H9 (cell line): ENCODE data around the gene TCF4. TPM values are rescaled to one million over a fixed set of nuclear protein-coding genes. Genes with fewer than 3 reads are reported as not detected.

Experiments
- DNase-seq: peaks from one replicate; pipeline ENCODE4 v3.0.0-alpha.2; 2017
- H2AFZ ChIP-seq: one replicate; pipeline ENCODE4 v1.6.1; 2013; ENCODE audit warnings: mild to moderate bottlenecking, low read length, control low read depth, moderate library complexity
- H2AK5ac ChIP-seq: 2 replicates; pipeline ENCODE4 v1.6.1; 2013; ENCODE audit warnings: low read length, control low read depth, mixed read lengths; ENCODE audit not compliant: insufficient read length
- H2BK120ac ChIP-seq: one replicate; pipeline ENCODE4 v1.6.1; 2013; ENCODE audit warnings: low read depth, mild to moderate bottlenecking, low read length, control low read depth, inconsistent platforms; ENCODE audit not compliant: poor library complexity, severe bottlenecking
- H2BK12ac ChIP-seq: 2 replicates; pipeline ENCODE4 v1.6.1; 2013; ENCODE audit warnings: low read length, control low read depth, mixed read lengths, low read depth; ENCODE audit not compliant: insufficient read length
- H2BK15ac ChIP-seq: 2 replicates; pipeline ENCODE4 v1.6.1; 2013; ENCODE audit warnings: low read depth, low read length, control low read depth
- H2BK20ac ChIP-seq: one replicate; pipeline ENCODE4 v1.6.1; 2013; ENCODE audit warnings: low read depth, mild to moderate bottlenecking, low read length, control low read depth, inconsistent platforms; ENCODE audit not compliant: poor library complexity, severe bottlenecking
- H2BK5ac ChIP-seq: 2 replicates; pipeline ENCODE4 v1.6.1; 2013; ENCODE audit warnings: low read length, control low read depth, mixed read lengths; ENCODE audit not compliant: insufficient read length
- H3K14ac ChIP-seq: 2 replicates; pipeline ENCODE4 v1.6.1; 2013; ENCODE audit warnings: low read length, control low read depth; ENCODE audit not compliant: insufficient read depth
- H3K18ac ChIP-seq: 2 replicates; pipeline ENCODE4 v1.6.1; 2013; ENCODE audit warnings: low read depth, mild to moderate bottlenecking, mixed read lengths, low read length, control low read depth; ENCODE audit not compliant: insufficient read length
- H3K23ac ChIP-seq: 2 replicates; pipeline ENCODE4 v1.6.1; 2013; ENCODE audit warnings: low read length, control low read depth, mixed read lengths, low read depth; ENCODE audit not compliant: insufficient read length
- H3K23me2 ChIP-seq: 2 replicates; pipeline ENCODE4 v1.6.1; 2013; ENCODE audit warnings: low read depth, mild to moderate bottlenecking, mixed read lengths, low read length, control low read depth; ENCODE audit not compliant: insufficient read length, poor library complexity, severe bottlenecking
- H3K27ac ChIP-seq: 2 replicates; pipeline ENCODE4 v1.5.1; 2013; ENCODE audit warnings: low read length, control low read depth, mixed read lengths, low read depth; ENCODE audit not compliant: insufficient read length
- H3K27me3 ChIP-seq: 2 replicates; pipeline ENCODE4 v1.6.1; 2013; ENCODE audit warnings: low read length, control low read depth, inconsistent platforms; ENCODE audit not compliant: insufficient read depth
- H3K4ac ChIP-seq: 2 replicates; pipeline ENCODE4 v1.6.1; 2013; ENCODE audit warnings: low read depth, mild to moderate bottlenecking, control low read depth, inconsistent platforms, low read length, moderate library complexity
- H3K4me1 ChIP-seq: 2 replicates; pipeline ENCODE4 v1.6.1; 2013; ENCODE audit warnings: low read length, control low read depth, inconsistent platforms; ENCODE audit not compliant: insufficient read depth
- H3K4me2 ChIP-seq: 2 replicates; pipeline ENCODE4 v1.6.1; 2013; ENCODE audit warnings: low read length, control low read depth, mixed read lengths; ENCODE audit not compliant: insufficient read length, insufficient read depth
- H3K56ac ChIP-seq: 2 replicates; pipeline ENCODE4 v1.6.1; 2013; ENCODE audit warnings: low read depth, mild to moderate bottlenecking, mixed read lengths, low read length, control low read depth; ENCODE audit not compliant: insufficient read length
- H3K79me1 ChIP-seq: 2 replicates; pipeline ENCODE4 v1.6.1; 2013; ENCODE audit warnings: low read depth, mild to moderate bottlenecking, moderate library complexity, low read length, control low read depth, inconsistent platforms; ENCODE audit not compliant: insufficient read depth, poor library complexity, severe bottlenecking
- H3K79me2 ChIP-seq: 2 replicates; pipeline ENCODE4 v1.6.1; 2013; ENCODE audit warnings: low read length, control low read depth, inconsistent platforms; ENCODE audit not compliant: insufficient read depth
- H3K9ac ChIP-seq: 2 replicates; pipeline ENCODE4 v1.6.1; 2013; ENCODE audit warnings: low read length, control low read depth, mixed read lengths; ENCODE audit not compliant: insufficient read length; ENCODE audit errors: extremely low read depth
- H3K9me3 ChIP-seq: one replicate; pipeline ENCODE4 v1.6.1; 2013; ENCODE audit warnings: low read depth, low read length, inconsistent platforms; ENCODE audit not compliant: control insufficient read depth
- H3T11ph ChIP-seq: one replicate; pipeline ENCODE4 v1.6.1; 2013; ENCODE audit warnings: mild to moderate bottlenecking, low read length, control low read depth, inconsistent platforms
- H4K20me1 ChIP-seq: one replicate; pipeline ENCODE4 v1.6.1; 2013; ENCODE audit not compliant: control insufficient read depth, insufficient read length, insufficient read depth
- H4K5ac ChIP-seq: 2 replicates; pipeline ENCODE4 v1.6.1; 2013; ENCODE audit warnings: low read depth, mild to moderate bottlenecking, mixed read lengths, low read length, control low read depth; ENCODE audit not compliant: insufficient read length
- H4K8ac ChIP-seq: replicated peaks from 2 replicates; pipeline ENCODE4 v1.6.1; 2013; ENCODE audit warnings: low read length, control low read depth, mixed read lengths, low read depth; ENCODE audit not compliant: insufficient read length
- H4K91ac ChIP-seq: 2 replicates; pipeline ENCODE4 v1.6.1; 2013; ENCODE audit warnings: low read depth, mild to moderate bottlenecking, moderate library complexity, mixed read lengths, low read length, control low read depth; ENCODE audit not compliant: insufficient read length
- H3K27ac Mint-ChIP-seq, 3 experiments: 2 replicates in 2 of 3; 3 replicates in 1 of 3; pipeline ENCODE4 v1.8.0; 2020 to 2021; ENCODE audit warnings: mixed read lengths in 3 of 3, mild to moderate bottlenecking in 1 of 3, moderate library complexity in 1 of 3
- H3K27me3 Mint-ChIP-seq: 2 replicates; pipeline ENCODE4 v1.8.0; 2021; ENCODE audit warnings: low read depth, mild to moderate bottlenecking, moderate library complexity, mixed read lengths
- H3K36me3 Mint-ChIP-seq, 3 experiments: 2 replicates in 2 of 3; 3 replicates in 1 of 3; pipeline ENCODE4 v1.8.0; 2020 to 2021; ENCODE audit warnings: low read depth in 3 of 3, mixed read lengths in 3 of 3; ENCODE audit not compliant: insufficient read depth in 1 of 3
- H3K4me1 Mint-ChIP-seq, 2 experiments: 2 replicates each; pipeline ENCODE4 v1.8.0; 2020; ENCODE audit warnings: mixed read lengths in 2 of 2
- H3K4me3 Mint-ChIP-seq, 2 experiments: 2 replicates in 1 of 2; 3 replicates in 1 of 2; pipeline ENCODE4 v1.8.0; 2020 to 2021; ENCODE audit warnings: mild to moderate bottlenecking in 2 of 2, mixed read lengths in 2 of 2, moderate library complexity in 1 of 2
- H3K9me3 Mint-ChIP-seq, 2 experiments: 2 replicates in 1 of 2; 3 replicates in 1 of 2; pipeline ENCODE4 v1.8.0; 2020; ENCODE audit warnings: mild to moderate bottlenecking in 2 of 2, mixed read lengths in 2 of 2, moderate library complexity in 1 of 2
- CTCF ChIP-seq: fragments of 200-600 bp; sonication (generic); conservative IDR thresholded peaks from 3 replicates; pipeline ENCODE4 v1.8.0; 2021; ENCODE audit warnings: antibody characterized with exemption, mild to moderate bottlenecking
- total RNA-seq: library from RNA; stranded (reverse); gene quantifications from 2 replicates; pipeline ENCODE4 v1.2.1, GENCODE V29; 2021

The TCF4 gene
- total RNA-seq, 1 experiment from 2014 or later: 99.4 TPM

DNA sequence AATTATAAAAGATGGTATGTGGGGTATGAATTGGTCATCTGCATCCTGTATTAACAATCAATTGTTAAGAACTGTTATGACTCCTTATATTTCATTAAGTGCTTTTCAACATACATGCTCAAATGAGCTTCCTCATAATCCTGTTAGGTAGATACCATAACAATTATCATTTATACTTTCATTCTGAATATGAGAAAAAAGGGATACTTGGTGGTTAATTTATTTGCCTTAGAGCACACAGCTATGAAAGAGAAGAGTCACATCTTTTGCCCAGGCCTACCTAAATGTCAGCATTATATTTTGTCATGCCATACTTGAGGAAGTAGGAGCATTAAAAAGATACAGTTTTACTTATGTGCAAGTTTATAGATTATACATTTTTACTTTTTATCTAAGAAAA lies 169.6 kb downstream of the TCF4 start:
- Histone ChIP-seq H2BK12ac (no peak overlapping the region), H2AK5ac (no peak overlapping the region), H2BK20ac (no peak overlapping the region), H4K8ac (no peak overlapping the region), H3K4me2 (no peak overlapping the region), H3K4me1 (peaks cover 16% of the 10 kb centered on the region), H3K27ac (no peak overlapping the region), H4K20me1 (no peaks in the 10 kb centered on the region), H3K14ac (no peak overlapping the region), H3K9ac (no peak overlapping the region), H3K79me1 (no peaks in the 10 kb centered on the region), H3K27me3 (no peaks in the 10 kb centered on the region), H3K79me2 (peaks cover 9% of the 10 kb centered on the region), H2BK5ac (no peak overlapping the region), H3K56ac (no peak overlapping the region), H3T11ph (no peak overlapping the region), H3K23me2 (no peaks in the 10 kb centered on the region), H2BK120ac (no peak overlapping the region), H3K4ac (no peak overlapping the region), H2BK15ac (no peak overlapping the region), H4K5ac (no peak overlapping the region), H3K23ac (no peak overlapping the region), H3K9me3 (no peaks in the 10 kb centered on the region), H4K91ac (no peak overlapping the region), H2AFZ (no peak overlapping the region), H3K18ac (no peak overlapping the region)
- Mint-ChIP-seq H3K9me3 (no peaks in the 10 kb centered on the region), H3K36me3 (no peaks in the 10 kb centered on the region), H3K4me1 (peaks cover 83 to 89% of the 10 kb centered on the region in 2 experiments), H3K27ac (no peak overlapping the region), H3K27me3 (no peaks in the 10 kb centered on the region), H3K4me3 (no peak overlapping the region)
- no peak for DNase-seq
- TF ChIP-seq CTCF: no peak
